ENCODE measurements around the gene TRAPPC4.
"Not testable (repeated sequence)": the region's sequence is repeated elsewhere in the genome, so short reads cannot be mapped to it uniquely, and the experiment has no call there.

The TRAPPC4 gene

DNA sequence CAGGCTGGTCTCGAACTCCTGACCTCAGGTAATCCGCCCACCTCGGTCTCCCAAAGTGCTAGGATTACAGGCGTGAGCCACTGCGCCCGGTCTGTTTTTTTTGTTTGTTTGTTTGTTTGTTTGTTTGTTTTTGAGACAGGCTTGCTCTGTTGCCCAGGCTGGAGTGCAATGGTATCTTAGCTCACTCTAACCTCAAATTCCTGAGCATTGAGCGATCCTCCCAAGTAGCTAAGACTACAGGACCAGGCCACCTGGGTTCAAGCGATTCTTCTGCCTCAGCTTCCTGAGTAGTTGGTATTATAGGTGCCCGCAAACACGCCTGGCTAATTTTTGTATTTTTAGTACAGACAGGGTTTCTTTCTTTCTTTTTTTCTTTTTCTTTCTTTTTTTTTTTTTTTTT lies 14.9 kb downstream of the TRAPPC4 start:
- DNase-seq (ENCODE audit: low read depth): not testable (repeated sequence)

DNA sequence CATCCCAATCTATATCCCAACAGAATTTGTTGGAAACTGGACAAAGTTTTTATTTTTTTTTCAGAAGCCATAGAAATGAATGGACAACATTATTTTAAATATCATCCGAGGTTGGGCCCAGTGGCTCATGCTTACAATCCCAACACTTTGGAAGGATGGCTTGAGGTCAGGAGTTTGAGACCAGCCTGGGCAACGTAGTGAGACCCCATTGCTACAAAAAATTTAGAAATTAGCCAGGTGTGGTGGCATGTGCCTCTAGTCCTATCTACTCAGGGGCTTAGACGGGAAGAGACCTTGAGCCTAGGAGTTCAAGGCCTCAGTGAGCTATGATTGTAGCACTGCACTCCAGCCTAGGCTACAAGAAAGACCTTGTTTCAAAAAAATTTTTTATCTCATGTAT lies 16.2 kb downstream of the TRAPPC4 start:
- DNase-seq (ENCODE audit: low read depth): no peak

- no peak for DNase-seq (ENCODE audit: low read depth)
These were observed 20.3 kb downstream of the TRAPPC4 start for GRCh38 chr11:119038884-119039283.

GRCh38 chr11:119039471-119039870 lies 20.9 kb downstream of the TRAPPC4 start:
- not testable (repeated sequence) for DNase-seq (ENCODE audit: low read depth)

- no peak for DNase-seq (ENCODE audit: low read depth)
These were observed 23.4 kb downstream of the TRAPPC4 start for GRCh38 chr11:119041821-119042514.

- no peak for DNase-seq (ENCODE audit: low read depth)
These were observed 24.4 kb downstream of the TRAPPC4 start for GRCh38 chr11:119042927-119043326.

DNA sequence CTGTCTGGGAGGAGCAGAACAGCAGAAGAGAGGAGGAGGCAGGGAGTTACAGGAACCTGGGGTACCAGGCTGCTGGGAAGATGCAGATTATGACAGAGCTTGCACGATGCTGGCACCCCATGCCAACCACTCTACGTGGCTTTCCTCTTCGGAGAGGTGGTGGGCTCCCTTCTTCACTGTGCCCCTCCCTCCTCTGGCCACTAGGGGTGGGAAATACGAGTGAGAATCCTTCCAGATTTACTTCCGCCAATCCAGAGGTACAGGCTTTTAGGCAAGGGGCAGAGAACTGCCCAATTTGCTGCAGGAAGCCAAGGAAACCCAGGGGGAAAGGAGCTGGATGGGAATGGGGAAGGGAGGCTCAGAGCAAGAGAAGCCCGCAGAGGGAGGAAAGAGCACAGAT lies 26.1 kb downstream of the TRAPPC4 start:
- no peak for DNase-seq (ENCODE audit: low read depth)

DNA sequence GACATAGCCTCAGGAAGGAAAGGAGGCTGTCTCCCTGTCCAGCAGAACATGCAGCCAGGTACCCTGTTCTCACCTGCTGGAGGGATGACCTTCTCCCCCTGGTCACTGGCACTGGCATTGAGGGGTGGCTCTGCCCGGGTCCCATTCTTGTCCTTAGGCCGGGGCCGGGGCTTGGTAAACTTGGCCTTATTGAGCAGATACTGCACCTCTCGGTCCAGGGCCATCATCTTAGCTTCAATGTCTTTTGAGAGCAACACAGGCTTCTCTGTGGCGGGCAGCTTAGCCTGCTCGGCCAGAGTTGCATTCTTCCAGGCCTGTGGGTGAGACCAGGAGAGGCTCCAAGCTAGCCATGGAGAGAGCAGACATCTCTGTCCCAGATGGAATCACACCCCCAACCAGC lies 27.9 kb downstream of the TRAPPC4 start:
- DNase-seq (ENCODE audit: low read depth): no peak

DNA sequence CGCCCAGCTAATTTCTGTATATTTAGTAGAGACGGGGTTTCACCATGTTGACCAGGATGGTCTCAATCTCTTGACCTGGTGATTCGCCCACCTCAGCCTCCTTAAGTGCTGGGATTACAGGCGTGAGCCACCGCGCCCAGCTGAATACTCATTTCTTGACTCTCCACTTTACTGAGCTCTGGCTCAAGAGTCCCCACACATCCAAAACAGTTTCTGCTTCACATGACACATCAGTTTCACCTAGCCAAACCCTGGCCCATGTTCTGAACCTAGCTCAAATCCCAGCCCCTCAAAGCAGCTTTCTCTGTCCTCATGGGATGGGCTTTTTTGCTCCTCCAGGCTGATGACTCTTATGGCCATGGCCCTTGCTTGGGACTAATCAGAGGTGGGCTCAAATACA lies 28.6 kb downstream of the TRAPPC4 start:
- DNase-seq (ENCODE audit: low read depth): no peak

DNA sequence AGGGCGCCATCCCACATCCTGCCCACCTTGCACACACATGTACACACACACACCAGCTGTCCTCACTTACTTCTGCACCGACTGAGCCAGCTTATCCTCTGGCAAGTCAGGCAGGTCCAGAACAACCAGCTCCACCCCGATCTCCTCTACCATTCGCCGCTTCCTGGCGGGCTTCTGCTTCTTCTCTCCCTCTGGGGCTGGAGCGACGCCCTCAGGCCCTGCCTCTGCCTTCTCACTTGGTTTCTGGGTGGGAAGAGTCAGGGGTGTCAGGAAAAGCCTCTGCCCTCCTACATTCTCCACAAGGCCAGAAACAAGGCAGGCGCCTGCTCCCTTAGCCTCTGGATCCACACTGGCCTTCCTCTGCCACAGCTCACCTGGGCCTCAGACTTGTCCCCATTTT lies 30.1 kb downstream of the TRAPPC4 start:
- no peak for DNase-seq (ENCODE audit: low read depth)

DNA sequence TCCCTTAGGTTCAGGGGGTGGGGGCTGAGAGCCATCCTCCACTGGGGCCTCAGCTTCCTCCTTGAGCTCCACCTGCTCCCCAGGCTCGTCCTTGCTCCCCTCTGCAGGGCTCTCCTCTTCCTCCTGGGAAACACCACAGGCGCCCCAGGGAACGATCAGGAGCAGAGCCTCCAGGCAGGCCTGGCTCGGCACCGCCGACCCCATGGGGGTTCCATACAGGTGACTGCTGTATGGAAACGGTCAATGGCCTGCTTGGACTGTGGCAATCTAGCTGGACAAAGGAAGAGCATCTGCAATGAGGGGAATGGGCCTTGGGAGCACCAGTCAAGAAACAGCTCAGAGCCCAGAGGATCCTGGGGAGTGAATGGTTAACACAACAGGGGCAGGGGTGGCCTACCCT lies 30.5 kb downstream of the TRAPPC4 start:
- DNase-seq (ENCODE audit: low read depth): no peak

GRCh38 chr11:119051440-119052162 lies 33.0 kb downstream of the TRAPPC4 start:
- no peak for DNase-seq (ENCODE audit: low read depth)

- no peak for DNase-seq (ENCODE audit: low read depth)
These were observed 33.7 kb downstream of the TRAPPC4 start for GRCh38 chr11:119052163-119052814.

DNA sequence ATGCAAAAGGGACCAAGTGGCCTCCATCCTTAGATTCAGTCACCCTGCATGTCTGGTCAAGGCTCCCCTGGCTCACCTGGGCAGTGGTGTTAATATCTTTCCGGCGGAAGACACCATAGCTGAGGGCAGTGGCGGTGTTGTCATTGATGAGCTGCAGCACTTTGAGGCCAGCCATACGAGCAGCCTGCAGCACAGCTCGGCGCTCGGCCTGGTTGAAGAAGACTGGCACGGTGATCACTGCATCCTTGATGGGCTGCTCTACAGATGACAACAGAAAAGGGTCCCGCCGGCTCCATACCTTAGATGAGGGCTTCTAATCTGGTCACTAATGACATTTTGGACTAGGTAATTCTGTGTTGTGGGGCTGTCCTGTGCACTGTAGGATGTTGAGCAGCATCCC lies 35.9 kb downstream of the TRAPPC4 start:
- DNase-seq (ENCODE audit: low read depth): no peak

- DNase-seq (ENCODE audit: low read depth): no peak
These were observed 37.3 kb downstream of the TRAPPC4 start for GRCh38 chr11:119055901-119056300.

- DNase-seq (ENCODE audit: low read depth): no peak
These were observed 37.9 kb downstream of the TRAPPC4 start for GRCh38 chr11:119056421-119056999.

DNA sequence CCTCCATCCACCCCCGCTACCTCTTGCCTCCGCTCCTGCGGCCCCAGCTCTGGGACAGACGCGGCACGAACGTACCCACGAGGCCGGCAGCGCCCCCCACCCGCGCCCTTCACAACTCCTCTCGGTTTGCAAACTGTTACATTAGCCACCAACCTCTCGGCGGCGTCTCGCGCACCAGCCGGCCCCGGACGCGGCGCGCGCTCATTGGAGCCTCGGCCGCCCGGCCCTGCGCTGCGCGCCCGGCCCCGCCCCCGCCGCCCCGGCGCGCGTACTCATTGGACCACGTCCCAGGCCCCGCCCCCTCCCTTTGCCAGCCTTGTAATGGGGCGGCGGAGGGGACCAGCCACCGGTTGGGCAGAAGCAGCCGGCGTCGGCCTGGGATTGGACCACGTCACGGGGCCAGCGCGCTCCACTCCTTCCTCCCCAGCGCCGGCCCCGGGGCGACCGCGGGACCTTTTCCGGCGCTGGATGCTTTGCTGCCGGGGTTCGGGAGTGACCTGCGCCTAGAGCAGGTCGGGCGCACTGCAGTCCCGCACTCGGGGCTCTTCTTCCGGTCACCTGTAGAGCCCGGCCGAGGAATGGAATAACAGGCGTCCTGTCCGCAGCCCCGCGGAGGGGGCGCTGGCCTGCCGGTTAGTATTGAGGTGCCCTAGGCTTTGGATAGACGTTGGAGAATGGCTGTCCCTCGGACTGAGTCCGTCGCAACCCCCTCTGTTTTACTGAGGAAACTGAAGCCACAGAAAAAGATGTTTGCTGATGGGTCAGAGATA lies 38.6 kb downstream of the TRAPPC4 start, which contains the start of gene HYOU1:
TSS of gene HYOU1 (minus strand) at position 206 of the 770 bp plus-strand sequence. CDS start 1,045 bp downstream, outside the sequence.
- DNase-seq (ENCODE audit: low read depth): peak; percentile 94

- not testable (repeated sequence) for DNase-seq (ENCODE audit: low read depth)
These were observed 40.6 kb downstream of the TRAPPC4 start for GRCh38 chr11:119059128-119059527.

- DNase-seq (ENCODE audit: low read depth): no peak
These were observed 42.7 kb downstream of the TRAPPC4 start for GRCh38 chr11:119061256-119061655.

- DNase-seq (ENCODE audit: low read depth): no peak
These were observed 44.2 kb downstream of the TRAPPC4 start for GRCh38 chr11:119062779-119063178.

DNA sequence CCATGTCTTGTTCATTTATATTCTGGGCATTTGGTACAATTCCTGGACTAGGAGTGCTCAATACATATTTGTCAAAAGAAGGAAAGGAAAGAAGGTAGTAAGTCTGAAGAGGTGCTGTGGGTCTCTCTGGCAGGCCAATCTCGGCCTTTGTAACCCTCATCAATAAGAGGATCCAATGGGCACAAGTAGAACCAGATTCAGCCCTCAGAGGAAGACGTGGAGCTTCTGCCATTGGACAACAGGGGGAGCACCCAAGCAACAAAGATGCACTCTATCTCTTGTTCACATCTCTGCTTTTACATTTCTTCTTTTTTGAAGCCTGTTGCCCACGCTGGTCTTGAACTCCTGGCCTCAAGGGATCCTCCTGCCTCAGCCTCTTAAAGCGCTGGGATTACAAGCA lies 46.8 kb downstream of the TRAPPC4 start:
- DNase-seq (ENCODE audit: low read depth): no peak

Data from stimulated activated CD8-positive, alpha-beta memory T cell treated with anti-CD3 and anti-CD28 coated beads, Interleukin-15, amount 100 ng/mL, for 1 hour (primary cell).